H9 (cell line): ENCODE measurements around the gene GPR146. TPM values are rescaled to one million over a fixed set of nuclear protein-coding genes. Genes with fewer than 3 reads are reported as not detected.

ENCODE experiments used
- DNase-seq: peaks from one replicate; pipeline ENCODE4 v3.0.0-alpha.2; 2017
- H2AFZ ChIP-seq: one replicate; pipeline ENCODE4 v1.6.1; 2013; ENCODE audit warnings: mild to moderate bottlenecking, low read length, control low read depth, moderate library complexity
- H2AK5ac ChIP-seq: 2 replicates; pipeline ENCODE4 v1.6.1; 2013; ENCODE audit warnings: low read length, control low read depth, mixed read lengths; ENCODE audit not compliant: insufficient read length
- H2BK120ac ChIP-seq: one replicate; pipeline ENCODE4 v1.6.1; 2013; ENCODE audit warnings: low read depth, mild to moderate bottlenecking, low read length, control low read depth, inconsistent platforms; ENCODE audit not compliant: poor library complexity, severe bottlenecking
- H2BK12ac ChIP-seq: 2 replicates; pipeline ENCODE4 v1.6.1; 2013; ENCODE audit warnings: low read length, control low read depth, mixed read lengths, low read depth; ENCODE audit not compliant: insufficient read length
- H2BK15ac ChIP-seq: 2 replicates; pipeline ENCODE4 v1.6.1; 2013; ENCODE audit warnings: low read depth, low read length, control low read depth
- H2BK20ac ChIP-seq: one replicate; pipeline ENCODE4 v1.6.1; 2013; ENCODE audit warnings: low read depth, mild to moderate bottlenecking, low read length, control low read depth, inconsistent platforms; ENCODE audit not compliant: poor library complexity, severe bottlenecking
- H2BK5ac ChIP-seq: 2 replicates; pipeline ENCODE4 v1.6.1; 2013; ENCODE audit warnings: low read length, control low read depth, mixed read lengths; ENCODE audit not compliant: insufficient read length
- H3K14ac ChIP-seq: 2 replicates; pipeline ENCODE4 v1.6.1; 2013; ENCODE audit warnings: low read length, control low read depth; ENCODE audit not compliant: insufficient read depth
- H3K18ac ChIP-seq: 2 replicates; pipeline ENCODE4 v1.6.1; 2013; ENCODE audit warnings: low read depth, mild to moderate bottlenecking, mixed read lengths, low read length, control low read depth; ENCODE audit not compliant: insufficient read length
- H3K23ac ChIP-seq: 2 replicates; pipeline ENCODE4 v1.6.1; 2013; ENCODE audit warnings: low read length, control low read depth, mixed read lengths, low read depth; ENCODE audit not compliant: insufficient read length
- H3K23me2 ChIP-seq: 2 replicates; pipeline ENCODE4 v1.6.1; 2013; ENCODE audit warnings: low read depth, mild to moderate bottlenecking, mixed read lengths, low read length, control low read depth; ENCODE audit not compliant: insufficient read length, poor library complexity, severe bottlenecking
- H3K27ac ChIP-seq: 2 replicates; pipeline ENCODE4 v1.5.1; 2013; ENCODE audit warnings: low read length, control low read depth, mixed read lengths, low read depth; ENCODE audit not compliant: insufficient read length
- H3K27me3 ChIP-seq: 2 replicates; pipeline ENCODE4 v1.6.1; 2013; ENCODE audit warnings: low read length, control low read depth, inconsistent platforms; ENCODE audit not compliant: insufficient read depth
- H3K4ac ChIP-seq: 2 replicates; pipeline ENCODE4 v1.6.1; 2013; ENCODE audit warnings: low read depth, mild to moderate bottlenecking, control low read depth, inconsistent platforms, low read length, moderate library complexity
- H3K4me1 ChIP-seq: 2 replicates; pipeline ENCODE4 v1.6.1; 2013; ENCODE audit warnings: low read length, control low read depth, inconsistent platforms; ENCODE audit not compliant: insufficient read depth
- H3K4me2 ChIP-seq: 2 replicates; pipeline ENCODE4 v1.6.1; 2013; ENCODE audit warnings: low read length, control low read depth, mixed read lengths; ENCODE audit not compliant: insufficient read length, insufficient read depth
- H3K56ac ChIP-seq: 2 replicates; pipeline ENCODE4 v1.6.1; 2013; ENCODE audit warnings: low read depth, mild to moderate bottlenecking, mixed read lengths, low read length, control low read depth; ENCODE audit not compliant: insufficient read length
- H3K79me1 ChIP-seq: 2 replicates; pipeline ENCODE4 v1.6.1; 2013; ENCODE audit warnings: low read depth, mild to moderate bottlenecking, moderate library complexity, low read length, control low read depth, inconsistent platforms; ENCODE audit not compliant: insufficient read depth, poor library complexity, severe bottlenecking
- H3K79me2 ChIP-seq: 2 replicates; pipeline ENCODE4 v1.6.1; 2013; ENCODE audit warnings: low read length, control low read depth, inconsistent platforms; ENCODE audit not compliant: insufficient read depth
- H3K9ac ChIP-seq: 2 replicates; pipeline ENCODE4 v1.6.1; 2013; ENCODE audit warnings: low read length, control low read depth, mixed read lengths; ENCODE audit not compliant: insufficient read length; ENCODE audit errors: extremely low read depth
- H3K9me3 ChIP-seq: one replicate; pipeline ENCODE4 v1.6.1; 2013; ENCODE audit warnings: low read depth, low read length, inconsistent platforms; ENCODE audit not compliant: control insufficient read depth
- H3T11ph ChIP-seq: one replicate; pipeline ENCODE4 v1.6.1; 2013; ENCODE audit warnings: mild to moderate bottlenecking, low read length, control low read depth, inconsistent platforms
- H4K20me1 ChIP-seq: one replicate; pipeline ENCODE4 v1.6.1; 2013; ENCODE audit not compliant: control insufficient read depth, insufficient read length, insufficient read depth
- H4K5ac ChIP-seq: 2 replicates; pipeline ENCODE4 v1.6.1; 2013; ENCODE audit warnings: low read depth, mild to moderate bottlenecking, mixed read lengths, low read length, control low read depth; ENCODE audit not compliant: insufficient read length
- H4K8ac ChIP-seq: replicated peaks from 2 replicates; pipeline ENCODE4 v1.6.1; 2013; ENCODE audit warnings: low read length, control low read depth, mixed read lengths, low read depth; ENCODE audit not compliant: insufficient read length
- H4K91ac ChIP-seq: 2 replicates; pipeline ENCODE4 v1.6.1; 2013; ENCODE audit warnings: low read depth, mild to moderate bottlenecking, moderate library complexity, mixed read lengths, low read length, control low read depth; ENCODE audit not compliant: insufficient read length
- H3K27ac Mint-ChIP-seq, 3 experiments: 2 replicates in 2 of 3; 3 replicates in 1 of 3; pipeline ENCODE4 v1.8.0; 2020 to 2021; ENCODE audit warnings: mixed read lengths in 3 of 3, mild to moderate bottlenecking in 1 of 3, moderate library complexity in 1 of 3
- H3K27me3 Mint-ChIP-seq: 2 replicates; pipeline ENCODE4 v1.8.0; 2021; ENCODE audit warnings: low read depth, mild to moderate bottlenecking, moderate library complexity, mixed read lengths
- H3K36me3 Mint-ChIP-seq, 3 experiments: 2 replicates in 2 of 3; 3 replicates in 1 of 3; pipeline ENCODE4 v1.8.0; 2020 to 2021; ENCODE audit warnings: low read depth in 3 of 3, mixed read lengths in 3 of 3; ENCODE audit not compliant: insufficient read depth in 1 of 3
- H3K4me1 Mint-ChIP-seq, 2 experiments: 2 replicates each; pipeline ENCODE4 v1.8.0; 2020; ENCODE audit warnings: mixed read lengths in 2 of 2
- H3K4me3 Mint-ChIP-seq, 2 experiments: 2 replicates in 1 of 2; 3 replicates in 1 of 2; pipeline ENCODE4 v1.8.0; 2020 to 2021; ENCODE audit warnings: mild to moderate bottlenecking in 2 of 2, mixed read lengths in 2 of 2, moderate library complexity in 1 of 2
- H3K9me3 Mint-ChIP-seq, 2 experiments: 2 replicates in 1 of 2; 3 replicates in 1 of 2; pipeline ENCODE4 v1.8.0; 2020; ENCODE audit warnings: mild to moderate bottlenecking in 2 of 2, mixed read lengths in 2 of 2, moderate library complexity in 1 of 2
- WGBS: extraction: QIAGEN DNeasy Blood & Tissue Kit; methylation state at CpG from one replicate; pipeline ENCODE4 v1.1.7; 2013; ENCODE audit warnings: missing lambda C conversion rate, low lambda C conversion rate, mixed read lengths; ENCODE audit not compliant: insufficient read length; ENCODE audit errors: extremely low coverage; 5-methylcytosine and 5-hydroxymethylcytosine counted together
- total RNA-seq: library from RNA; stranded (reverse); gene quantifications from 2 replicates; pipeline ENCODE4 v1.2.1, GENCODE V29; 2021
- TF ChIP-seq, protein P1 (sequence below): fragments of 200-600 bp; sonication (generic); conservative IDR thresholded peaks from 3 replicates; pipeline ENCODE4 v1.8.0; 2021; ENCODE audit warnings: antibody characterized with exemption, mild to moderate bottlenecking

GPR146 gene
- total RNA-seq, 1 experiment from 2014 or later = 1.4 TPM

DNA sequence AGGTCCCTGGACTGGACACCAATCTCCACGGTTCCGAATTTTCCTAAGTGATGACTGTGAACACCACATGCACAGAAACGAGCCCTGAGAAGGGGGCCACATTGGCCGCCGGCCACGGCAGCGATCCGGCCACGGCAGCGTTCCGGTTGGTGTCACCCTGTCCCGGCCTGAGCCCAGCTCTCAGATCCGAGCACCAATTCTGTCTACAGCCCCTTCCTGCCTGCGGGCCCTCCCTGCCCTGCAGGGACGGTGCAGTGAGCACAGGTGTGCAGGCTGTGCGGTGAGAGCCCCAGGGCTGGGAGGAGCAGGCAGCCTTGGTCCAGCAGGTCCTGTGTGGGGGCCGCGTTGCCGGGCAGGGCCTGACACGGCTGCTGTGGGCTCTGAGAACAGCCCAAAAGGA, 29.7 kb upstream of the GPR146 start:
- Histone ChIP-seq H3K79me2 (no peaks in the 10 kb centered on the region), H2BK12ac (no peak overlapping the region), H3K27me3 (no peaks in the 10 kb centered on the region), H3K4me1 (no peaks in the 10 kb centered on the region), H2BK15ac (no peak overlapping the region), H2AFZ (no peak overlapping the region), H3K4ac (no peak overlapping the region), H3K23me2 (no peaks in the 10 kb centered on the region), H2BK20ac (no peak overlapping the region), H3K18ac (no peak overlapping the region), H3K79me1 (no peaks in the 10 kb centered on the region), H4K5ac (no peak overlapping the region), H3K27ac (no peak overlapping the region), H3K4me2 (no peak overlapping the region), H3K9me3 (no peaks in the 10 kb centered on the region), H2AK5ac (no peak overlapping the region), H4K91ac (no peak overlapping the region), H3K23ac (no peak overlapping the region), H4K20me1 (no peaks in the 10 kb centered on the region), H3K9ac (no peak overlapping the region), H3K56ac (no peak overlapping the region), H3T11ph (no peak overlapping the region), H3K14ac (no peak overlapping the region), H2BK120ac (no peak overlapping the region), H2BK5ac (no peak overlapping the region), H4K8ac (no peak overlapping the region)
- no CpG with 5 or more reads among the region's 20 CpGs for WGBS
- no peaks in the 10 kb centered on the region for H3K9me3 Mint-ChIP-seq
- H3K36me3 Mint-ChIP-seq = peaks cover 0 to 13% (median 4%) of the 10 kb centered on the region in 3 experiments; a peak in 6 of 7 replicates
- H3K4me1 Mint-ChIP-seq = no peaks in the 10 kb centered on the region
- H3K4me3 Mint-ChIP-seq = no peak overlapping the region
- TF ChIP-seq, protein P1, sequence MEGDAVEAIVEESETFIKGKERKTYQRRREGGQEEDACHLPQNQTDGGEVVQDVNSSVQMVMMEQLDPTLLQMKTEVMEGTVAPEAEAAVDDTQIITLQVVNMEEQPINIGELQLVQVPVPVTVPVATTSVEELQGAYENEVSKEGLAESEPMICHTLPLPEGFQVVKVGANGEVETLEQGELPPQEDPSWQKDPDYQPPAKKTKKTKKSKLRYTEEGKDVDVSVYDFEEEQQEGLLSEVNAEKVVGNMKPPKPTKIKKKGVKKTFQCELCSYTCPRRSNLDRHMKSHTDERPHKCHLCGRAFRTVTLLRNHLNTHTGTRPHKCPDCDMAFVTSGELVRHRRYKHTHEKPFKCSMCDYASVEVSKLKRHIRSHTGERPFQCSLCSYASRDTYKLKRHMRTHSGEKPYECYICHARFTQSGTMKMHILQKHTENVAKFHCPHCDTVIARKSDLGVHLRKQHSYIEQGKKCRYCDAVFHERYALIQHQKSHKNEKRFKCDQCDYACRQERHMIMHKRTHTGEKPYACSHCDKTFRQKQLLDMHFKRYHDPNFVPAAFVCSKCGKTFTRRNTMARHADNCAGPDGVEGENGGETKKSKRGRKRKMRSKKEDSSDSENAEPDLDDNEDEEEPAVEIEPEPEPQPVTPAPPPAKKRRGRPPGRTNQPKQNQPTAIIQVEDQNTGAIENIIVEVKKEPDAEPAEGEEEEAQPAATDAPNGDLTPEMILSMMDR = no peak
- no peak for DNase-seq
- H3K27ac Mint-ChIP-seq = peak overlapping the region in 1 of 3 experiments; percentile 66; a peak in 1 of 7 replicates
- H3K27me3 Mint-ChIP-seq = no peaks in the 10 kb centered on the region
